IMR-90 (cell line): ENCODE data around the gene USP7.

Experiments used
- CEBPB ChIP-seq: IDR thresholded peaks from 2 replicates; pipeline ENCODE4 v1.6.1; 2012; ENCODE audit warnings: low read depth, low read length, improper control_type of control experiment
- CTCF ChIP-seq: conservative IDR thresholded peaks from 2 replicates; pipeline ENCODE4 v1.5.1; 2012; ENCODE audit warnings: mild to moderate bottlenecking, low read depth, low read length, improper control_type of control experiment
- ELK1 ChIP-seq: fragments of 150-350 bp; IDR thresholded peaks from 2 replicates; pipeline ENCODE4 v1.6.1; 2016; ENCODE audit warnings: low read depth, mild to moderate bottlenecking, low read length, moderate library complexity, borderline replicate concordance
- MAFK ChIP-seq: IDR thresholded peaks from 2 replicates; pipeline ENCODE4 v1.6.1; 2012; ENCODE audit warnings: low read depth, low read length, improper control_type of control experiment
- MAZ ChIP-seq: IDR thresholded peaks from 2 replicates; pipeline ENCODE4 v1.6.1; 2012; ENCODE audit warnings: low read depth, mild to moderate bottlenecking, low read length, improper control_type of control experiment, moderate library complexity, borderline replicate concordance
- MXI1 ChIP-seq: IDR thresholded peaks from 2 replicates; pipeline ENCODE4 v1.6.1; 2012; ENCODE audit warnings: low read depth, mild to moderate bottlenecking, low read length, moderate library complexity, borderline replicate concordance
- NFE2L2 ChIP-seq: fragments of 150-350 bp; IDR thresholded peaks from 2 replicates; pipeline ENCODE4 v1.6.1; 2016; ENCODE audit warnings: low read depth, mild to moderate bottlenecking, low read length
- POLR2A ChIP-seq: IDR thresholded peaks from 2 replicates; pipeline ENCODE4 v1.6.1; 2012; ENCODE audit warnings: mild to moderate bottlenecking, low read depth, low read length
- RAD21 ChIP-seq: IDR thresholded peaks from 2 replicates; pipeline ENCODE4 v1.6.1; 2012; ENCODE audit warnings: low read length, improper control_type of control experiment
- RFX5 ChIP-seq: IDR thresholded peaks from 2 replicates; pipeline ENCODE4 v1.8.0; 2012; ENCODE audit warnings: low read depth, mild to moderate bottlenecking, low read length, moderate library complexity
- SMC3 ChIP-seq: fragments of 150-350 bp; IDR thresholded peaks from 2 replicates; pipeline ENCODE4 v1.6.1; 2016; ENCODE audit warnings: low read depth, mild to moderate bottlenecking, antibody characterized with exemption, low read length, moderate library complexity
- TF ChIP-seq, protein P1 (sequence below): fragments of 150-350 bp; IDR thresholded peaks from 2 replicates; pipeline ENCODE4 v1.6.1; 2017; ENCODE audit warnings: mild to moderate bottlenecking, antibody characterized with exemption, low read length, low read depth

DNA sequence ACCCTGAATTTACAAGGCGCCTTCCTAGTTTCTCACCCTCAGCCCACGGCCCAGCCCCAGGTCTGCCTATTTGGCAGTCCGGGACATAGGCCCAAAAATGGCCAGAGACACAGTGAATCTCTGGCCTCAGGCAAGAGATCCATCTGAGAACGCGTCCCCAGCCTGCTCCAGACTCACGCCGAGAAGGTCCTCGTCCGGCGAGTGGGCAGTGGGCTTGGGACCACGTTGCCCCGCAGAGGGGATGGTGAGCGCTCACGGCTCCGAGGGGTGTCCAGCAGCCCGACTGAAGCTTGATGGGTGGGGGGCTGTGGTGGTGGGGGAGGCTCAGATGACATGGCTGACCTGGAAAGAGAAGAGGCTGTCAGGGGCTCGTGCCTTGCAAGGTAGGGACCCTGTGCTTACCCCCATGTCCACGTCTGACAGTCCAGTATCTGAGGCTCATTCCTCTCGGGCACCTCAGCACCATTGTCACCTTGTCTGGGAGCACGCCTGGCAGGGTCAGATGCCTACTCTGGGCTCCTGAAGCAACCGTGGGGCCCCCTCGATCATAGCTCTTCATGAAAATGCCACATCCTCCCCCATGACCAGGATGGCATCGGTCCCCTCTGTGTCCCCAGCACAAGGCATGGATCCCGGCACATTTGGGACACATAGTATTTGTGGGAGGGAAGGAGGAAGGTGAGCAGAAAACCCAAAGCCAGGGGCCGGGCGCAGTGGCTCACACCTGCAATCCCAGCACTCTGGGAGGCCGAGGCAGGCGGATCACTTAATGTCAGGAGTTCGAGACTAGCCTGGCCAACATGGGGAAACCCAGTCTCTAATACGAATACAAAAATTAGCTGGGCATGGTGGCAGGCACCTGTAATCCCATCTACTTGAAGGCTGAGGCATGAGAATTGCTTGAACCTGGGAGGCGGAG, 104.5 kb downstream of the USP7 start:
- TF ChIP-seq CTCF: no peak
- no peak for TF ChIP-seq NFE2L2
- no peak for TF ChIP-seq CEBPB
- no peak for TF ChIP-seq SMC3
- TF ChIP-seq ELK1: no peak
- TF ChIP-seq, protein P1, sequence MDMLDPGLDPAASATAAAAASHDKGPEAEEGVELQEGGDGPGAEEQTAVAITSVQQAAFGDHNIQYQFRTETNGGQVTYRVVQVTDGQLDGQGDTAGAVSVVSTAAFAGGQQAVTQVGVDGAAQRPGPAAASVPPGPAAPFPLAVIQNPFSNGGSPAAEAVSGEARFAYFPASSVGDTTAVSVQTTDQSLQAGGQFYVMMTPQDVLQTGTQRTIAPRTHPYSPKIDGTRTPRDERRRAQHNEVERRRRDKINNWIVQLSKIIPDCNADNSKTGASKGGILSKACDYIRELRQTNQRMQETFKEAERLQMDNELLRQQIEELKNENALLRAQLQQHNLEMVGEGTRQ: no peak
- no peak for TF ChIP-seq MXI1
- TF ChIP-seq RFX5: no peak
- TF ChIP-seq RAD21: no peak
- TF ChIP-seq MAFK: no peak
- no peak for TF ChIP-seq MAZ
- TF ChIP-seq POLR2A: no peak
